ENCODE measurements around the gene RNF141.

The RNF141 gene

DNA sequence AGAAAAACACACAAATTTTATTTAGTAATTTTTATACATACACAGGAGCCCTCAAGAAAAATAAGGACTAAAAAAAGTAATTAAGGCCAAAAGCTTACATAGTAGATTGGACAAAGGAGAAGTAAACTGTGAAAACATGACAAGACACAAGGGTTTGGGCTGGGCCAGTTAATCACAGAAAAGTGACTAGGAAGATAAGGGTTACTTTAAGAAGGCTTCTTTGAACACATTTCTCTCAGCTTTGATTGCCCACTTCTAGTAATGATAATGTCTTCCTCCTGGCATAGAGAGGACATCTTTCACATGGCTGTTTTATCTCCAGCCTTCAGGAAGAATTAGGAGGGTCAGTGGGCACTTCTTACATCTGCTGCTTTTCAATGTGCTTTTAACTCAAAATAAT lies 3.4 kb downstream of the RNF141 start:
- TF ChIP-seq CTCF (conservative IDR thresholded peaks at IDR 0.05): no peak
- H3K27ac ChIP-seq: no peak overlapping the region

- no peak overlapping the region for H3K27ac ChIP-seq
- no peak for TF ChIP-seq CTCF (conservative IDR thresholded peaks at IDR 0.05)
Observed at GRCh38 chr11:10534316-10534715, 6.7 kb downstream of the RNF141 start.

- H3K27ac ChIP-seq: no peak overlapping the region
- TF ChIP-seq CTCF (conservative IDR thresholded peaks at IDR 0.05): no peak
Observed at GRCh38 chr11:10533323-10533722, 7.7 kb downstream of the RNF141 start.

GRCh38 chr11:10532526-10532925 lies 8.5 kb downstream of the RNF141 start:
- TF ChIP-seq CTCF (conservative IDR thresholded peaks at IDR 0.05): no peak
- no peak overlapping the region for H3K27ac ChIP-seq

- peak overlapping the region; percentile 13; the same call in 1 of the 2 replicates for H3K27ac ChIP-seq
- no peak for TF ChIP-seq CTCF (conservative IDR thresholded peaks at IDR 0.05)
Observed at GRCh38 chr11:10529279-10529678, 11.7 kb downstream of the RNF141 start.

- H3K27ac ChIP-seq: peak overlapping the region; percentile 75
- TF ChIP-seq CTCF (conservative IDR thresholded peaks at IDR 0.05): no peak
Observed at GRCh38 chr11:10528121-10528520, 12.9 kb downstream of the RNF141 start.

DNA sequence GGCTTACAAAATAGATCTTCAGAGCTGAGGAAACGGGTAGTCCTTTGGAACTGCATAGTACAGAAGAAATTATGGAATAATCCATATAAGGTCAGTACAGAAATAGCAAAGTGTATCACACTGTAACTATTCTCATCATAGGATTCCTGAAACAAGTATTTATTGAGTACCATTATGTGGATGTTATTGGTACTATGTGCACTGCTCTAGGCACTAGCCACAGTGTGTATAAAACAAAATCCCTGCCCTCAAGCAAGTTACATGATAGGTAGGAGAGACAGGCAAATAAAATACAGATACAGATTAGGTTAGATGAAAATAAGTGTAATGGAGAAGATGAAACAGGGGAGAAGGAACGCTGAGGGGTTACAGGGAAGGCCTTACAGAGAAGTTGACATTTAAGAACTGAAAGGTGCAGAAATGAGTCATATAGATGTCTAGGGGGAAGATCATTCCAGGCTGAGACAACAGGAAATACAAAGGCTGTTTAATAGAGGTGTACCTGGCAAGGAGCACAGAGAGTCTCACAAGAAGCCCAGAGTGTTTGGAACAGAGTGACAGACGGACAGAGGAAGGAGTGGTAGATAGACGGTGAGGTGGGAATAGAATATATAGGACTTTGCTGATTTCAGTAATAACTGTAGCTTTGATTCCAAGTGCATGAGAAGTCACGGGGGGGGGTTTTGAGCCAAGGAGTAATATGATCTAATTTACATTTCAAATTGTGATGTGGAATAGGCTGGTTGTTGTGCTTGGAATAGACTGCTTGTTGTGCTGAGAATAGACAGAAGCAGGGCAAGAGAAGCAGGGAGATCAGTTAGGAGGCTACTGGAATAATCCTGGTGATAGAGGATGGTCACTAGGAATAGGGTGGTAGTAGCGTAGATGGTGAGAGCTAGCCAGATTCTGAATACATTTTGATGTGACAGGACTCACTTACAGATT lies 13.7 kb downstream of the RNF141 start:
- TF ChIP-seq CTCF (conservative IDR thresholded peaks at IDR 0.05): no peak
- peak overlapping the region; percentile 75 for H3K27ac ChIP-seq

All from VCaP (cell line).